Tibial nerve (tissue), 3 donors: ENCODE measurements around the gene ITGAE.

ENCODE experiments used
- CTCF ChIP-seq, 5 experiments: fragments of 200-600 bp in 3 of 5; fragments of 450-650 bp in 2 of 5; sonication (generic) in 3 of 5; IDR thresholded peaks; one replicate each; pipeline ENCODE4 v1.5.1; 2016 to 2019; ENCODE audit warnings: antibody characterized with exemption in 5 of 5, mild to moderate bottlenecking in 3 of 5, moderate library complexity in 2 of 5
- POLR2A ChIP-seq, 2 donors: fragments of 450-650 bp; IDR thresholded peaks; one replicate each; pipeline ENCODE4 v1.6.1; 2017; ENCODE audit warnings: antibody characterized with exemption in 2 of 2, mild to moderate bottlenecking in 2 of 2, moderate library complexity in 2 of 2

- no peak for TF ChIP-seq CTCF (IDR thresholded peaks at IDR 0.05)
- TF ChIP-seq POLR2A (IDR thresholded peaks at IDR 0.05): no peak
These were observed 46.3 kb downstream of the ITGAE start for GRCh38 chr17:3754458-3755334.
